HG03103 (cell line): ENCODE results near the gene AMDHD1.

Experiments
- ATAC-seq: cut with Tn5 transposase; IDR thresholded peaks from one replicate; pipeline ENCODE4 v1.9.1; 2021; ENCODE audit warnings: low read depth; ENCODE audit not compliant: unreplicated experiment

Gene AMDHD1

GRCh38 chr12:95943330-95943842, at the start of gene AMDHD1:
Gene AMDHD1, plus strand, starts transcription at chr12:95943331. Its CDS starts 68 bp downstream, at chr12:95943399.
- ATAC-seq = peak; percentile 49

- no peak for ATAC-seq
These were observed 46.3 kb upstream of the AMDHD1 start for GRCh38 chr12:95896846-95897245.

- ATAC-seq = no peak
These were observed 45.0 kb upstream of the AMDHD1 start for GRCh38 chr12:95898081-95898480.

GRCh38 chr12:95908573-95908972, 34.6 kb upstream of the AMDHD1 start:
- no peak for ATAC-seq

- ATAC-seq = no peak
These were observed 33.3 kb upstream of the AMDHD1 start for GRCh38 chr12:95909871-95910270.

GRCh38 chr12:95918194-95918993, 24.7 kb upstream of the AMDHD1 start:
- no peak for ATAC-seq

GRCh38 chr12:95919110-95919509, 24.0 kb upstream of the AMDHD1 start:
- no peak for ATAC-seq

- no peak for ATAC-seq
These were observed 20.9 kb upstream of the AMDHD1 start for GRCh38 chr12:95922231-95922630.

GRCh38 chr12:95940514-95940913, 2.6 kb upstream of the AMDHD1 start:
- no peak for ATAC-seq

GRCh38 chr12:95942101-95942523, 1.0 kb upstream of the AMDHD1 start:
- no peak for ATAC-seq

- ATAC-seq = peak; percentile 97
These were observed 404 bp upstream of the AMDHD1 start, which contains the start of gene CCDC38 for GRCh38 chr12:95942524-95943329. Gene CCDC38, minus strand, starts transcription at chr12:95942614. Its CDS starts 6,105 bp downstream, at chr12:95936509.

- no peak for ATAC-seq
These were observed 1.1 kb downstream of the AMDHD1 start for GRCh38 chr12:95944108-95944704.

- no peak for ATAC-seq
These were observed 6.5 kb downstream of the AMDHD1 start for GRCh38 chr12:95949477-95950206.

GRCh38 chr12:95951515-95951914, 8.4 kb downstream of the AMDHD1 start:
- no peak for ATAC-seq

- no peak for ATAC-seq
These were observed 9.9 kb downstream of the AMDHD1 start for GRCh38 chr12:95953000-95953399.

GRCh38 chr12:95955549-95956159, 12.5 kb downstream of the AMDHD1 start:
- no peak for ATAC-seq

- ATAC-seq = no peak
These were observed 13.5 kb downstream of the AMDHD1 start for GRCh38 chr12:95956557-95957145.

GRCh38 chr12:95959107-95959506, 16.0 kb downstream of the AMDHD1 start:
- no peak for ATAC-seq

- ATAC-seq = no peak
These were observed 17.1 kb downstream of the AMDHD1 start for GRCh38 chr12:95960241-95960640.
